ENCODE data around the gene TUSC2. TPM values are rescaled to one million over a fixed set of nuclear protein-coding genes. Genes with fewer than 3 reads are reported as not detected.
A peak's percentile ranks its signal among the peaks of the same experiment; 100 is the strongest.

Gene TUSC2
- total and polyA plus RNA-seq, 2 of the 13 experiments (the other 11 are each of a cell fraction or from before 2014, with no cell fraction given) = 36.7 to 39.1 TPM

DNA sequence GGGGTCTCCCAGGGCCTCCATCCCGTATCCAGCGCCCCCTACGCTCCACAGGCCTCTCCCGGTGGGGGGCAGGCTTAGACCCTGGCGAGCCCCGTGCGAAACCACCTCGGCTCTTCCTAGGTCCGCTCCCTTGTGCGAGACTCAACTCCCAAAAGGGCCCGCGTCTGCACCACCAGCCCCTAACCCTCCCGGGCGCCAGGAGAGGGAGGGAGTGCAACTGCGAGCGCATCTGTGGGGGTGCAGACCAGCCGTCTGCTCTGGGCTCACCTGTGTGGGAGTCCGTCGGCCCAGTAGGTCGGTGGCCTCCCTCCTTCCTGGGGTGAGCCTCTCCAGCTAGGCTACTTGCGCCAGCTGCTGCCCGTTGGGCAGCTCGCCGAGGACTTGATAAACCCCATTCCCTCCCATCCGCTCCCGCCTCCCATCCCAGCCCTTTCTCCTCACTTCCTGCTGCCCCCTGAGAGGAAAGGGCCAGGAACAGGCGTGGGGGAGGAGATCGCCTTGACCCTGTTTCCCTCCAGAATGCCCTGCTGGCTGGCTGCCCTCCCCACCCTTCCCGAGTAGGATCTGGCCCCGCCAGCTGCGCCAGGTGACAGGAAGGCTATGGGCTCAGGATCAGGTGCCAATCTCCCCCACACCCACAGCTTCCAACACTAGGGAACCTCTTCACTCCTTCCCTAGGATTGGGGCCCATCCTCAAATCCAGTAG is 5.5 kb downstream of the TUSC2 start, which contains the start of gene HYAL2:
Gene HYAL2, minus strand, starts transcription at position 360 of the 706 bp plus-strand sequence. CDS start 2,256 bp downstream, outside the sequence.
- Histone ChIP-seq H2AFZ (ENCODE audit: low read length) (no peak within 1 kb of the TSS), H3K9ac (ENCODE audit: insufficient read depth, low read depth, low read length) (peak within 1 kb of the TSS; percentile 99), H3K36me3 (replicated peaks in 1 of 2; ENCODE audit: control insufficient read depth in 1 of 2, insufficient read depth in 2 of 2, low read length in 2 of 2) (peaks cover 10 to 31% of the 10 kb centered on the region in 2 experiments), H3K27me3 (ENCODE audit: control insufficient read depth in 1 of 2, insufficient read depth in 2 of 2, low read length in 2 of 2) (no peaks in the 10 kb centered on the region; a peak in 1 of 5 replicates), H3K79me2 (ENCODE audit: insufficient read depth, low read length) (peaks cover 35% of the 10 kb centered on the region), H3K9me3 (ENCODE audit: low read length) (no peaks in the 10 kb centered on the region), H3K4me3 (replicated peaks in 1 of 3; ENCODE audit: insufficient read depth in 1 of 3, low read depth in 2 of 3, low read length in 3 of 3) (peak within 1 kb of the TSS; percentile 81 to 91 (median 85); a peak in 5 of 6 replicates), H3K4me1 (ENCODE audit: insufficient read depth, low read length) (peaks cover 77% of the 10 kb centered on the region), H3K4me2 (ENCODE audit: low read depth, low read length) (peak within 1 kb of the TSS; percentile 94), H4K20me1 (ENCODE audit: insufficient read depth, low read length) (no peaks in the 10 kb centered on the region), H3K27ac (ENCODE audit: extremely low read length, insufficient read depth, low read length) (peak within 1 kb of the TSS; percentile 100)
- in situ Hi-C loops (cut with HindIII; ENCODE audit: extremely low pct_ligation_motif_present, low pct_unique_long_range_greater_than_20kb) (loop anchor here (5.0 kb wide), 1 partner anchor 60 kb away; no protein-coding TSS in a partner anchor), intact Hi-C loops (cut with micrococcal nuclease; ENCODE audit: unreplicated experiment) (no loop called here)
- no peak for FAIRE-seq
- CTCF ChIA-PET (ENCODE audit: low intra/inter-chr PET ratio, low total read pairs) = interaction anchor here (2.3 kb wide), 1 partner anchor 19 kb away, joined by 15 read pairs; the partner anchor contains the start of gene HYAL1
- BruUV-seq (replicated peaks) = TSS peak; percentile 85
- WGBS (ENCODE audit: low lambda C conversion rate) = 66% methylated on average over 22 of the region's 31 CpGs
- peak; percentile 1 for ATAC-seq
- POLR2A ChIA-PET = interaction anchor here (0.7 to 13.0 kb wide), 8 partner anchors 14 to 87 kb away, joined by 3 to 222 read pairs (median 9); partner anchors contain the start of genes GNAI2, HYAL1, HYAL3 and IFRD2
- no peak for DNase-seq (ENCODE audit: low spot score)
- TF ChIP-seq, protein P1, sequence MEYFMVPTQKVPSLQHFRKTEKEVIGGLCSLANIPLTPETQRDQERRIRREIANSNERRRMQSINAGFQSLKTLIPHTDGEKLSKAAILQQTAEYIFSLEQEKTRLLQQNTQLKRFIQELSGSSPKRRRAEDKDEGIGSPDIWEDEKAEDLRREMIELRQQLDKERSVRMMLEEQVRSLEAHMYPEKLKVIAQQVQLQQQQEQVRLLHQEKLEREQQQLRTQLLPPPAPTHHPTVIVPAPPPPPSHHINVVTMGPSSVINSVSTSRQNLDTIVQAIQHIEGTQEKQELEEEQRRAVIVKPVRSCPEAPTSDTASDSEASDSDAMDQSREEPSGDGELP (IDR thresholded peaks at IDR 0.05; ENCODE audit: borderline replicate concordance, low read depth) = 0 out of 2 replicates have a peak, but pooled peaks have one; percentile 33
- peak; percentile 48; the same call in 1 of the 2 replicates for TF ChIP-seq ETV5 (CRISPR knock-in tag; IDR thresholded peaks at IDR 0.05; ENCODE audit: borderline replicate concordance)
- no peak for TF ChIP-seq ZNF841 (CRISPR knock-in tag; IDR thresholded peaks at IDR 0.05; ENCODE audit: borderline replicate concordance)
- TF ChIP-seq, protein P2, sequence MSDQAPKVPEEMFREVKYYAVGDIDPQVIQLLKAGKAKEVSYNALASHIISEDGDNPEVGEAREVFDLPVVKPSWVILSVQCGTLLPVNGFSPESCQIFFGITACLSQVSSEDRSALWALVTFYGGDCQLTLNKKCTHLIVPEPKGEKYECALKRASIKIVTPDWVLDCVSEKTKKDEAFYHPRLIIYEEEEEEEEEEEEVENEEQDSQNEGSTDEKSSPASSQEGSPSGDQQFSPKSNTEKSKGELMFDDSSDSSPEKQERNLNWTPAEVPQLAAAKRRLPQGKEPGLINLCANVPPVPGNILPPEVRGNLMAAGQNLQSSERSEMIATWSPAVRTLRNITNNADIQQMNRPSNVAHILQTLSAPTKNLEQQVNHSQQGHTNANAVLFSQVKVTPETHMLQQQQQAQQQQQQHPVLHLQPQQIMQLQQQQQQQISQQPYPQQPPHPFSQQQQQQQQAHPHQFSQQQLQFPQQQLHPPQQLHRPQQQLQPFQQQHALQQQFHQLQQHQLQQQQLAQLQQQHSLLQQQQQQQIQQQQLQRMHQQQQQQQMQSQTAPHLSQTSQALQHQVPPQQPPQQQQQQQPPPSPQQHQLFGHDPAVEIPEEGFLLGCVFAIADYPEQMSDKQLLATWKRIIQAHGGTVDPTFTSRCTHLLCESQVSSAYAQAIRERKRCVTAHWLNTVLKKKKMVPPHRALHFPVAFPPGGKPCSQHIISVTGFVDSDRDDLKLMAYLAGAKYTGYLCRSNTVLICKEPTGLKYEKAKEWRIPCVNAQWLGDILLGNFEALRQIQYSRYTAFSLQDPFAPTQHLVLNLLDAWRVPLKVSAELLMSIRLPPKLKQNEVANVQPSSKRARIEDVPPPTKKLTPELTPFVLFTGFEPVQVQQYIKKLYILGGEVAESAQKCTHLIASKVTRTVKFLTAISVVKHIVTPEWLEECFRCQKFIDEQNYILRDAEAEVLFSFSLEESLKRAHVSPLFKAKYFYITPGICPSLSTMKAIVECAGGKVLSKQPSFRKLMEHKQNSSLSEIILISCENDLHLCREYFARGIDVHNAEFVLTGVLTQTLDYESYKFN (CRISPR knock-in tag; conservative IDR thresholded peaks at IDR 0.05) = peak; percentile 42; the same call in 1 of the 2 replicates
- no peak for TF ChIP-seq ZNF138 (CRISPR knock-in tag; IDR thresholded peaks at IDR 0.05; ENCODE audit: low read depth)
- 0 out of 2 replicates have a peak, but pooled peaks have one; percentile 25 for TF ChIP-seq ZHX2 (IDR thresholded peaks at IDR 0.05; ENCODE audit: low read depth)
- TF ChIP-seq ZHX2 (CRISPR knock-in tag; IDR thresholded peaks at IDR 0.05; ENCODE audit: borderline replicate concordance) = no peak
- peak; percentile 86 for TF ChIP-seq RBFOX2 (IDR thresholded peaks at IDR 0.05; ENCODE audit: low read depth, low read length)
- 0 out of 2 replicates have a peak, but pooled peaks have one; percentile 48 for TF ChIP-seq SETDB1 (CRISPR knock-in tag; IDR thresholded peaks at IDR 0.05; ENCODE audit: borderline replicate concordance)
- 0 out of 2 replicates have a peak, but pooled peaks have one; percentile 38 for TF ChIP-seq ZNF205 (CRISPR knock-in tag; IDR thresholded peaks at IDR 0.05)
- peak; percentile 34 for TF ChIP-seq RARA (CRISPR knock-in tag; IDR thresholded peaks at IDR 0.05)
- 0 out of 2 replicates have a peak, but pooled peaks have one; percentile 38 for TF ChIP-seq ZSCAN29 (CRISPR knock-in tag; conservative IDR thresholded peaks at IDR 0.05)

All from HepG2 (cell line).